ENCODE measurements around the gene CD180.
A peak's percentile ranks its signal among the peaks of the same experiment; 100 is the strongest.

Gene CD180

GRCh38 chr5:67190861-67191260, 5.7 kb downstream of the CD180 start:
- H3K4me1 ChIP-seq (ENCODE audit: insufficient read depth, low read length, severe bottlenecking) = peaks cover 91% of the 10 kb centered on the region
- TF ChIP-seq EZH2 (IDR thresholded peaks at IDR 0.05; ENCODE audit: borderline replicate concordance, low read length) (no peak), CTCF (IDR thresholded peaks at IDR 0.05; ENCODE audit: low read length) (no peak)
- no peaks in the 10 kb centered on the region for H3F3A ChIP-seq (ENCODE audit: insufficient read depth, low read length)
- H3K9me3 ChIP-seq (ENCODE audit: low read length) = no peaks in the 10 kb centered on the region; the same call in 1 of the 2 replicates
- no peaks in the 10 kb centered on the region for H4K20me1 ChIP-seq (ENCODE audit: insufficient read depth, low read length)
- peak overlapping the region; percentile 14 for H3K4me3 ChIP-seq (ENCODE audit: low read depth, low read length, poor library complexity, severe bottlenecking)
- H3K27ac ChIP-seq (ENCODE audit: low read depth, low read length, poor library complexity, severe bottlenecking) = peak overlapping the region; percentile 83
- H3K9ac ChIP-seq (ENCODE audit: low read length) = peak overlapping the region; percentile 22; the same call in 1 of the 2 replicates
- no peaks in the 10 kb centered on the region for H3K9me2 ChIP-seq (ENCODE audit: low read depth, low read length)
- H3K79me2 ChIP-seq (ENCODE audit: insufficient read depth, low read length) = peaks cover 76% of the 10 kb centered on the region
- peak overlapping the region; percentile 54 for H3K4me2 ChIP-seq (ENCODE audit: low read length)
- H2AFZ ChIP-seq (ENCODE audit: low read length) = no peak overlapping the region
- H3K36me3 ChIP-seq (ENCODE audit: insufficient read depth, low read length) = peaks cover 58% of the 10 kb centered on the region
- H3K27me3 ChIP-seq (ENCODE audit: insufficient read depth, low read length) = no peaks in the 10 kb centered on the region

GRCh38 chr5:67190410-67190809, 6.2 kb downstream of the CD180 start:
- Histone ChIP-seq H4K20me1 (ENCODE audit: insufficient read depth, low read length) (no peaks in the 10 kb centered on the region), H3K27ac (ENCODE audit: low read depth, low read length, poor library complexity, severe bottlenecking) (peak overlapping the region; percentile 83), H2AFZ (ENCODE audit: low read length) (no peak overlapping the region)

GRCh38 chr5:67189931-67190330, 6.7 kb downstream of the CD180 start:
- peaks cover 66% of the 10 kb centered on the region for H3K36me3 ChIP-seq (ENCODE audit: insufficient read depth, low read length)
- no peaks in the 10 kb centered on the region for H3K9me2 ChIP-seq (ENCODE audit: low read depth, low read length)
- TF ChIP-seq CTCF (IDR thresholded peaks at IDR 0.05; ENCODE audit: low read length) (no peak), EZH2 (IDR thresholded peaks at IDR 0.05; ENCODE audit: borderline replicate concordance, low read length) (no peak)
- H4K20me1 ChIP-seq (ENCODE audit: insufficient read depth, low read length) = no peaks in the 10 kb centered on the region
- no peaks in the 10 kb centered on the region for H3F3A ChIP-seq (ENCODE audit: insufficient read depth, low read length)
- H3K27me3 ChIP-seq (ENCODE audit: insufficient read depth, low read length) = no peaks in the 10 kb centered on the region
- peak overlapping the region; percentile 54 for H3K4me2 ChIP-seq (ENCODE audit: low read length)
- H2AFZ ChIP-seq (ENCODE audit: low read length) = no peak overlapping the region
- peak overlapping the region; percentile 83 for H3K27ac ChIP-seq (ENCODE audit: low read depth, low read length, poor library complexity, severe bottlenecking)
- no peak overlapping the region; the same call in 1 of the 2 replicates for H3K9ac ChIP-seq (ENCODE audit: low read length)
- peaks cover 70% of the 10 kb centered on the region for H3K79me2 ChIP-seq (ENCODE audit: insufficient read depth, low read length)
- no peaks in the 10 kb centered on the region; the same call in 1 of the 2 replicates for H3K9me3 ChIP-seq (ENCODE audit: low read length)
- no peak overlapping the region for H3K4me3 ChIP-seq (ENCODE audit: low read depth, low read length, poor library complexity, severe bottlenecking)
- peaks cover 82% of the 10 kb centered on the region for H3K4me1 ChIP-seq (ENCODE audit: insufficient read depth, low read length, severe bottlenecking)

More at GRCh38 chr5:67190410-67190809, 6.2 kb downstream of the CD180 start:
- TF ChIP-seq EZH2 (IDR thresholded peaks at IDR 0.05; ENCODE audit: borderline replicate concordance, low read length) = no peak
- no peak for TF ChIP-seq CTCF (IDR thresholded peaks at IDR 0.05; ENCODE audit: low read length)
- Histone ChIP-seq H3K9me2 (ENCODE audit: low read depth, low read length) (no peaks in the 10 kb centered on the region), H3K4me3 (ENCODE audit: low read depth, low read length, poor library complexity, severe bottlenecking) (peak overlapping the region; percentile 14), H3K4me2 (ENCODE audit: low read length) (peak overlapping the region; percentile 54), H3K4me1 (ENCODE audit: insufficient read depth, low read length, severe bottlenecking) (peaks cover 87% of the 10 kb centered on the region), H3K79me2 (ENCODE audit: insufficient read depth, low read length) (peaks cover 75% of the 10 kb centered on the region), H3K9ac (ENCODE audit: low read length) (peak overlapping the region; percentile 22; the same call in 1 of the 2 replicates), H3F3A (ENCODE audit: insufficient read depth, low read length) (no peaks in the 10 kb centered on the region), H3K36me3 (ENCODE audit: insufficient read depth, low read length) (peaks cover 63% of the 10 kb centered on the region), H3K9me3 (ENCODE audit: low read length) (no peaks in the 10 kb centered on the region; the same call in 1 of the 2 replicates), H3K27me3 (ENCODE audit: insufficient read depth, low read length) (no peaks in the 10 kb centered on the region)
